Coronary artery (tissue), 2 donors: ENCODE results near the gene TOE1.

Experiments
- DNase-seq: peaks from one replicate; pipeline ENCODE4 v3.0.0-alpha.2; 2017; ENCODE audit warnings: low spot score
- H3K27ac ChIP-seq, 2 donors: fragments of 200-600 bp; sonication (generic); one replicate each; pipeline ENCODE4 v1.5.1; 2016 to 2019
- H3K4me3 ChIP-seq: fragments of 200-600 bp; sonication (generic); 2 replicates; pipeline ENCODE4 v1.5.1; 2016; ENCODE audit warnings: mild to moderate bottlenecking, moderate library complexity
- TF ChIP-seq, protein P1 (sequence below): fragments of 200-600 bp; sonication (generic); IDR thresholded peaks from one replicate; pipeline ENCODE4 v1.5.1; 2019; ENCODE audit warnings: antibody characterized with exemption

Gene TOE1

DNA sequence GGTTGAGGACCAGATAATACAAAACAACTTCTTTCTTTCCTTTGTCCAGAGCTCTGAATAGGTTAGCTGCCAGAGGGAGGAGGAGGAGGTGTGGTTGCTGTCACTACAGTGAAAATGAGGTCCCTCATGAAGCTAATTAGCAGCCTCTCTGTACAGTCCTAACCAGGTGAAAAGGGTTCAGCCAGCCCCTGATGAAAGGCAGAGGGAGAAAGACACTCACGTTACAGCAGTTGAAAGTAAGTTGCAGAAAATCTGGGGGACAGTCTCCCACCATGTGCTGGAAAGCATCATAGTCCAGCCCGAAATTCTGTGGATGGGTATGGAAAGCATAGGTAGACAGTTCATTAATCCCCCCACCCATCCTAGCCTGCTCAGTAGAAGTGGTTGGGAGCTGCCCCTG lies 6.5 kb downstream of the TOE1 start:
- TF ChIP-seq, protein P1, sequence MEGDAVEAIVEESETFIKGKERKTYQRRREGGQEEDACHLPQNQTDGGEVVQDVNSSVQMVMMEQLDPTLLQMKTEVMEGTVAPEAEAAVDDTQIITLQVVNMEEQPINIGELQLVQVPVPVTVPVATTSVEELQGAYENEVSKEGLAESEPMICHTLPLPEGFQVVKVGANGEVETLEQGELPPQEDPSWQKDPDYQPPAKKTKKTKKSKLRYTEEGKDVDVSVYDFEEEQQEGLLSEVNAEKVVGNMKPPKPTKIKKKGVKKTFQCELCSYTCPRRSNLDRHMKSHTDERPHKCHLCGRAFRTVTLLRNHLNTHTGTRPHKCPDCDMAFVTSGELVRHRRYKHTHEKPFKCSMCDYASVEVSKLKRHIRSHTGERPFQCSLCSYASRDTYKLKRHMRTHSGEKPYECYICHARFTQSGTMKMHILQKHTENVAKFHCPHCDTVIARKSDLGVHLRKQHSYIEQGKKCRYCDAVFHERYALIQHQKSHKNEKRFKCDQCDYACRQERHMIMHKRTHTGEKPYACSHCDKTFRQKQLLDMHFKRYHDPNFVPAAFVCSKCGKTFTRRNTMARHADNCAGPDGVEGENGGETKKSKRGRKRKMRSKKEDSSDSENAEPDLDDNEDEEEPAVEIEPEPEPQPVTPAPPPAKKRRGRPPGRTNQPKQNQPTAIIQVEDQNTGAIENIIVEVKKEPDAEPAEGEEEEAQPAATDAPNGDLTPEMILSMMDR, result no peak
- no peak overlapping the region for H3K27ac ChIP-seq
- H3K4me3 ChIP-seq, result no peak overlapping the region
- DNase-seq, result no peak

- Histone ChIP-seq H3K4me3 (no peak overlapping the region), H3K27ac (peak overlapping the region in 1 of 2 donors; percentile 64)
- TF ChIP-seq, protein P1, result no peak
- DNase-seq, result no peak
Measured at GRCh38 chr1:45348020-45348419, 8.1 kb downstream of the TOE1 start.

GRCh38 chr1:45348609-45348965 lies 8.6 kb downstream of the TOE1 start:
- no peak for DNase-seq
- TF ChIP-seq, protein P1, result no peak
- Histone ChIP-seq H3K4me3 (no peak overlapping the region), H3K27ac (peak overlapping the region; percentile 20 to 64)

DNA sequence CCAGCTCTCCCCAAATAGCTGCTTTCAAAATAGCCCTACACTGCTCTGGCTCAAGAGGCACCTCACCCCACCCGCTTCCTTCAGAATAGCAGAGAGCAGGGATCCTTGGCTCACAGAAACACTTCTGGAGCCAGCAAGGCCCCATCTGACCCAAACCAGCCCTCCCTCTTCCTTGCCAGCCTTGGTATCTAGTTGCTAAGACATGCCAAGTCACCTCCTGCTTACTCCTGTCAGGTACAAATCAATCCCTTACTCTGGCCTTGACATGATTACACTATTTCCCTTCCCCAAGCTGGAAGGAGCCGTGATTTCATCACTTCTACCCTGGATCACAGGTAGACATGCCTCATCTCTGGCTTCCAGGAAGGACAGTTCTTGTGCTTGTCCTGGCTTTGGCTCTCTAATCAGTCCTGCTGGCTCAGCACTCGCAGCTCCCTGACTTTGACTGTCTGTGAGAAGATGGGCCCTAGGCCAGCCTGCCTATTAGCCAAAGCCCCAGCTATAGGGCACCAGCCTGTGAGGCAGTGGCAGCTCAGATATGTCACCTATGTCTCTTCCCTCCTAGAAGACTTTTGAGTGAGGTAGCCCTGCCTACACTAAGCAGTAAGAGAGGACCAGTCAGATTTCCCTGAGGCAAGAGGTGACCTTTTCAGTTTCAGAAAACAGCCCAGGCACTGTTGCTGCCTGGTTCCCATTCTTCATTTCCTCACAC lies 9.2 kb downstream of the TOE1 start:
- no peak for DNase-seq
- H3K27ac ChIP-seq, result peak overlapping the region; percentile 20 to 64
- no peak overlapping the region for H3K4me3 ChIP-seq
- TF ChIP-seq, protein P1, result no peak

- Histone ChIP-seq H3K27ac (no peak overlapping the region), H3K4me3 (no peak overlapping the region)
- DNase-seq, result no peak
- TF ChIP-seq, protein P1, result no peak
Measured at GRCh38 chr1:45351508-45351907, 11.5 kb downstream of the TOE1 start.

DNA sequence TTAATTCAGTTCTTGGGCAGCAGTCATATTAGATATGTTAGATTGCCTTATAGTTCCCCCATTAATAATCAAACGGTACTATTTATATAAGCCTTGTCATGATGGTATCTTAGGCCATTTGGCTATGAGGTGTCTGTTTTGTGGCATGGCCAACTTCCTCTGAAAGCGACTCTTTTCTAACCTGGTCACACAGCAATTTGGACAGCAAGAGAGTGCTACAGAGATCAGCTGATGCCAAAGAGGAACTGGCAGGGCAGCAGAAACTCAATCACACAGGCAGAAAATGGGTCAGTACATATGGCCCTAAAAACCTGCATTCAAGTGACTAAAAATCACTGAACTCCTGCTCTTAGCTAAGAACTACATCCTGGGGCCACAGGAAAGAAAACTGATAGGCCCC lies 13.7 kb downstream of the TOE1 start:
- H3K4me3 ChIP-seq, result no peak overlapping the region
- no peak overlapping the region for H3K27ac ChIP-seq
- no peak for DNase-seq
- TF ChIP-seq, protein P1, result no peak

DNA sequence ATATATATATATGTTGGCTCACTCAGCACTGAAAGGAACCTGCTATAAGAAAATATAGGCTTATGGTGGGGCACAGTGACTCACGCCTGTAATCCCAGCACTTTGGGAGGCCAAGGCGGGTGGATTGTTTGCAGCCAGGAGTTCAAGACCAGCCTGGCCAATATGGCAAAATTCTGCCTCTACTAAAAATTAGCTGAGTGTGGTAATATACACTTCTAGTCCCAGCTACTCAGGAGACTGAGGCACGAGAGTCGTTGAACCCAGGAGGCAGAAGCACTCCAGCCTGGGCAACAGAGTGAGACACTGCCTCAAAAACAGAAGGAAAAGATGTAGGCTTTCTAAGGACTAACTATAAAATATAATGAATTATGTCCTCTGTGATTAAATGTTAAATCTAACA lies 14.9 kb downstream of the TOE1 start:
- TF ChIP-seq, protein P1, result no peak

More for the DNA sequence above, 14.9 kb downstream of the TOE1 start:
- H3K27ac ChIP-seq, result no peak overlapping the region
- no peak overlapping the region for H3K4me3 ChIP-seq
- DNase-seq, result no peak
